ENCODE data around the gene TCF15. TPM values are rescaled to one million over a fixed set of nuclear protein-coding genes. Genes with fewer than 3 reads are reported as not detected.

TCF15 gene
- total and polyA plus RNA-seq, 2 of the 13 experiments (the other 11 are each of a cell fraction or from before 2014, with no cell fraction given): not detected

GRCh38 chr20:653590-654416 lies 43.7 kb upstream of the TCF15 start (continued):
- no peak for TF ChIP-seq ZNF503 (CRISPR knock-in tag; IDR thresholded peaks at IDR 0.05)
- TF ChIP-seq PCBP1 (IDR thresholded peaks at IDR 0.05; ENCODE audit: borderline replicate concordance, low read depth, low read length): no peak
- TF ChIP-seq HNF4A (CRISPR knock-in tag; IDR thresholded peaks at IDR 0.05): peak; percentile 69
- no peak for TF ChIP-seq AGO1 (IDR thresholded peaks at IDR 0.05; ENCODE audit: low read depth, low read length, poor library complexity, severe bottlenecking)
- no peak; the same call in 1 of the 2 replicates for TF ChIP-seq ZNF784 (CRISPR knock-in tag; IDR thresholded peaks at IDR 0.05; ENCODE audit: borderline replicate concordance)
- no peak for TF ChIP-seq LRRFIP1 (CRISPR knock-in tag; conservative IDR thresholded peaks at IDR 0.05)
- TF ChIP-seq POGZ (CRISPR knock-in tag; IDR thresholded peaks at IDR 0.05): peak; percentile 59; the same call in 1 of the 2 replicates
- TF ChIP-seq ZNF484 (CRISPR knock-in tag; IDR thresholded peaks at IDR 0.05; ENCODE audit: borderline replicate concordance, low read depth): no peak
- TF ChIP-seq ZBTB21 (CRISPR knock-in tag; IDR thresholded peaks at IDR 0.05): no peak
- TF ChIP-seq CBX5 (CRISPR knock-in tag; IDR thresholded peaks at IDR 0.05; ENCODE audit: borderline replicate concordance): peak; percentile 86
- TF ChIP-seq TRIM24 (CRISPR knock-in tag; IDR thresholded peaks at IDR 0.05): no peak
- TF ChIP-seq TRIM22 (IDR thresholded peaks at IDR 0.05): no peak
- peak; percentile 75 for TF ChIP-seq GATAD2A (CRISPR knock-in tag; IDR thresholded peaks at IDR 0.05)
- TF ChIP-seq TMF1 (CRISPR knock-in tag; IDR thresholded peaks at IDR 0.05; ENCODE audit: low read depth): no peak
- no peak for TF ChIP-seq HCFC1 (IDR thresholded peaks at IDR 0.05; ENCODE audit: low read depth, low read length)
- TF ChIP-seq PCBP2 (optimal IDR thresholded peaks at IDR 0.05; ENCODE audit: low read depth, low read length, poor library complexity, severe bottlenecking): no peak
- no peak for TF ChIP-seq ZNF790 (CRISPR knock-in tag; IDR thresholded peaks at IDR 0.05; ENCODE audit: borderline replicate concordance)
- TF ChIP-seq ARHGAP35 (CRISPR knock-in tag; IDR thresholded peaks at IDR 0.05; ENCODE audit: borderline replicate concordance): 0 out of 2 replicates have a peak, but pooled peaks have one; percentile 13
- peak; percentile 84 for TF ChIP-seq ZNF317 (CRISPR knock-in tag; IDR thresholded peaks at IDR 0.05)
- no peak for TF ChIP-seq SMARCE1 (IDR thresholded peaks at IDR 0.05; ENCODE audit: borderline replicate concordance)
- TF ChIP-seq DMAP1 (CRISPR knock-in tag; IDR thresholded peaks at IDR 0.05): peak; percentile 40; the same call in 1 of the 2 replicates

Measured in HepG2 (cell line).